Activated CD4-positive, alpha-beta T cell treated with anti-CD3 and anti-CD28 coated beads, Interleukin-2, Interleukin-4, amounts not matched to agents 100 ng/mL and 50 ng/mL, durations not matched to agents 16 hours and 8 hours (primary cell): ENCODE measurements around the gene FBXL2.
"Not testable (repeated sequence)": the region's sequence is repeated elsewhere in the genome, so short reads cannot be mapped to it uniquely, and the experiment has no call there.

Experiments used
- DNase-seq: peaks from one replicate; pipeline ENCODE4 v3.0.0-alpha.2; 2020; ENCODE audit warnings: low spot score

FBXL2 gene

GRCh38 chr3:33315826-33316225 lies 38.6 kb downstream of the FBXL2 start:
- DNase-seq = no peak

- no peak for DNase-seq
Observed at GRCh38 chr3:33317963-33318709, 40.9 kb downstream of the FBXL2 start.

GRCh38 chr3:33318710-33319380 lies 41.6 kb downstream of the FBXL2 start:
- DNase-seq = no peak

- no peak for DNase-seq
Observed at GRCh38 chr3:33322412-33322811, 45.2 kb downstream of the FBXL2 start.

- DNase-seq = no peak
Observed at GRCh38 chr3:33331414-33331813, 54.2 kb downstream of the FBXL2 start.

GRCh38 chr3:33334364-33334763 lies 57.1 kb downstream of the FBXL2 start:
- DNase-seq = no peak

GRCh38 chr3:33338936-33339465 lies 61.8 kb downstream of the FBXL2 start:
- DNase-seq = not testable (repeated sequence)

- no peak for DNase-seq
Observed at GRCh38 chr3:33339758-33340157, 62.5 kb downstream of the FBXL2 start.

- no peak for DNase-seq
Observed at GRCh38 chr3:33355611-33356010, 78.4 kb downstream of the FBXL2 start.

GRCh38 chr3:33358172-33358781 lies 81.0 kb downstream of the FBXL2 start:
- DNase-seq = no peak

- DNase-seq = no peak
Observed at GRCh38 chr3:33360136-33360825, 83.0 kb downstream of the FBXL2 start.

- no peak for DNase-seq
Observed at GRCh38 chr3:33363113-33363800, 86.0 kb downstream of the FBXL2 start.

- no peak for DNase-seq
Observed at GRCh38 chr3:33364060-33364459, 86.8 kb downstream of the FBXL2 start.

GRCh38 chr3:33364531-33365128 lies 87.4 kb downstream of the FBXL2 start:
- no peak for DNase-seq

GRCh38 chr3:33372218-33373081 lies 95.2 kb downstream of the FBXL2 start:
- peak; percentile 60 for DNase-seq

GRCh38 chr3:33373082-33373437 lies 95.8 kb downstream of the FBXL2 start:
- no peak for DNase-seq

GRCh38 chr3:33377489-33377888 lies 100.2 kb downstream of the FBXL2 start:
- no peak for DNase-seq

GRCh38 chr3:33377931-33378330 lies 100.7 kb downstream of the FBXL2 start:
- DNase-seq = no peak

- no peak for DNase-seq
Observed at GRCh38 chr3:33380653-33381052, 103.4 kb downstream of the FBXL2 start.

- DNase-seq = no peak
Observed at GRCh38 chr3:33383951-33384350, 106.7 kb downstream of the FBXL2 start.
